ENCODE measurements around the gene OMA1. TPM values are rescaled to one million over a fixed set of nuclear protein-coding genes. Genes with fewer than 3 reads are reported as not detected.
"Not testable (repeated sequence)": the region's sequence is repeated elsewhere in the genome, so short reads cannot be mapped to it uniquely, and the experiment has no call there.

Gene OMA1
- total RNA-seq, 2 donors from 2014 or later = 12.2 TPM

GRCh38 chr1:58488914-58489313, 57.6 kb downstream of the OMA1 start:
- not testable (repeated sequence) for H3K27me3 Mint-ChIP-seq (ENCODE audit: low read depth); H3K27ac Mint-ChIP-seq; H3K9me3 Mint-ChIP-seq; DNase-seq; ATAC-seq (replicated peaks in 1 of 2); H3K4me3 Mint-ChIP-seq; H3K4me1 Mint-ChIP-seq (ENCODE audit: low read depth); H3K36me3 Mint-ChIP-seq (ENCODE audit: insufficient read depth in 2 of 2)

GRCh38 chr1:58487002-58487401, 59.5 kb downstream of the OMA1 start:
- ATAC-seq (replicated peaks in 1 of 2) (no peak), DNase-seq (no peak)
- Mint-ChIP-seq H3K4me3 (no peak overlapping the region), H3K27me3 (ENCODE audit: low read depth) (no peaks in the 10 kb centered on the region), H3K27ac (no peak overlapping the region), H3K9me3 (peaks cover 0 to 2% of the 10 kb centered on the region in 2 donors), H3K4me1 (ENCODE audit: low read depth) (peaks cover 4% of the 10 kb centered on the region), H3K36me3 (ENCODE audit: insufficient read depth in 2 of 2) (peaks cover 0 to 7% of the 10 kb centered on the region in 2 donors)

- Mint-ChIP-seq H3K4me3 (no peak overlapping the region), H3K27me3 (ENCODE audit: low read depth) (no peaks in the 10 kb centered on the region), H3K36me3 (ENCODE audit: insufficient read depth in 2 of 2) (peaks cover 0 to 4% of the 10 kb centered on the region in 2 donors), H3K4me1 (ENCODE audit: low read depth) (peaks cover 4% of the 10 kb centered on the region), H3K9me3 (peaks cover 0 to 2% of the 10 kb centered on the region in 2 donors), H3K27ac (no peak overlapping the region)
- DNase-seq = no peak
- ATAC-seq (replicated peaks in 1 of 2) = no peak
Measured at GRCh38 chr1:58481962-58482361, 64.6 kb downstream of the OMA1 start.

GRCh38 chr1:58480191-58480590, 66.3 kb downstream of the OMA1 start:
- DNase-seq (no peak), ATAC-seq (replicated peaks in 1 of 2) (no peak)
- H3K4me1 Mint-ChIP-seq (ENCODE audit: low read depth) = peaks cover 4% of the 10 kb centered on the region
- H3K36me3 Mint-ChIP-seq (ENCODE audit: insufficient read depth in 2 of 2) = peaks cover 0 to 3% of the 10 kb centered on the region in 2 donors
- no peaks in the 10 kb centered on the region for H3K27me3 Mint-ChIP-seq (ENCODE audit: low read depth)
- no peak overlapping the region for H3K4me3 Mint-ChIP-seq
- no peak overlapping the region for H3K27ac Mint-ChIP-seq
- peaks cover 0 to 2% of the 10 kb centered on the region in 2 donors for H3K9me3 Mint-ChIP-seq

GRCh38 chr1:58477390-58477789, 69.1 kb downstream of the OMA1 start:
- no peak overlapping the region for H3K4me3 Mint-ChIP-seq
- peaks cover 4% of the 10 kb centered on the region for H3K4me1 Mint-ChIP-seq (ENCODE audit: low read depth)
- H3K9me3 Mint-ChIP-seq = peaks cover 0 to under 1% of the 10 kb centered on the region in 2 donors
- H3K36me3 Mint-ChIP-seq (ENCODE audit: insufficient read depth in 2 of 2) = peaks cover 0 to 2% of the 10 kb centered on the region in 2 donors
- H3K27ac Mint-ChIP-seq = no peak overlapping the region
- no peaks in the 10 kb centered on the region for H3K27me3 Mint-ChIP-seq (ENCODE audit: low read depth)
- no peak for ATAC-seq (replicated peaks in 1 of 2)
- no peak for DNase-seq

DNA sequence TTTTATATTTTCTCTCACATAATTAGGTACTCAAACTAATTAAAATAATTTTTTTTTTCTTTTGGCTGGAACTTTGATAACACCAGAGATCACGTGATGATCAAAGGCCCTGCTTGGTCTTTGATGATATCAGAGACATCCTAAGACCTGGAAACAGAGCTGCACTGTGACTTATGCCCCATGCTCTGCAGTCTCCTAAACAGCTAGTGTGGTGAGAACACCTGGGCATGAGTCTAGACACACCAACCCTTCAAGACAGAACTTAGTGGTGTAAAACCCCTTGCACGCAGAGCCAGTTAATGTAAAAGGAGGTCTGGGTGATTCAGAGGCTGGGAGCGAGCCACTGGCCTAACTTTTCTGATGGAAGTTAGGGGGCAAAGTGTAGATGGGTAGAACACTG, 70.3 kb downstream of the OMA1 start:
- Mint-ChIP-seq H3K4me3 (no peak overlapping the region), H3K4me1 (ENCODE audit: low read depth) (no peaks in the 10 kb centered on the region)

DNA sequence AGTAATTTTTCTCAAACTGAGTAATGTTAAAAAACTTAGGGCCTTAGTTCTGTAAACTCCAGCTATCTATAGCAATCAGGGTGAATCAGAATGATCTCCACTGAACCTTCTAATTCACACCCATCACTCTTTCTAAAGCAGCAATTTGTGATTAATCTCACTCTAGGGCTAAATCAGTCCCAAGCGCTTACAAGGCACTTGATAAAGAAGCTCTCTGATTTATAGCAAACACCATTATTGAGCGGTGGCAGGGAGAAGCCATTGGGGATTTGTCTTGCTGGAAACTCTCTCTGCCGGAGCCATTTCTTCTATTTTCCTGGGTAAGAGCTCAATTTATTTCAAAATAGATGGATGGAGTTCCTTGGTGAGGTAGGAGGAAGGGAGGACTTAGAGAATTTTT, 77.0 kb downstream of the OMA1 start:
- H3K27ac Mint-ChIP-seq = no peak overlapping the region
- H3K4me1 Mint-ChIP-seq (ENCODE audit: low read depth) = no peaks in the 10 kb centered on the region

More for the DNA sequence above, 70.3 kb downstream of the OMA1 start:
- no peaks in the 10 kb centered on the region for H3K36me3 Mint-ChIP-seq (ENCODE audit: insufficient read depth in 2 of 2)
- DNase-seq = no peak
- H3K27me3 Mint-ChIP-seq (ENCODE audit: low read depth) = no peaks in the 10 kb centered on the region
- H3K27ac Mint-ChIP-seq = no peak overlapping the region
- H3K9me3 Mint-ChIP-seq = no peaks in the 10 kb centered on the region
- ATAC-seq (replicated peaks in 1 of 2) = no peak

GRCh38 chr1:58469016-58469415, 77.5 kb downstream of the OMA1 start:
- Mint-ChIP-seq H3K27me3 (ENCODE audit: low read depth) (peaks cover 2% of the 10 kb centered on the region), H3K9me3 (no peaks in the 10 kb centered on the region), H3K27ac (no peak overlapping the region), H3K36me3 (ENCODE audit: insufficient read depth in 2 of 2) (no peaks in the 10 kb centered on the region), H3K4me1 (ENCODE audit: low read depth) (no peaks in the 10 kb centered on the region), H3K4me3 (no peak overlapping the region)
- ATAC-seq (replicated peaks in 1 of 2) (no peak), DNase-seq (no peak)

More for the DNA sequence above, 77.0 kb downstream of the OMA1 start:
- H3K9me3 Mint-ChIP-seq = no peaks in the 10 kb centered on the region
- no peak overlapping the region for H3K4me3 Mint-ChIP-seq
- no peak for ATAC-seq (replicated peaks in 1 of 2)
- H3K36me3 Mint-ChIP-seq (ENCODE audit: insufficient read depth in 2 of 2) = no peaks in the 10 kb centered on the region
- DNase-seq = no peak
- H3K27me3 Mint-ChIP-seq (ENCODE audit: low read depth) = no peaks in the 10 kb centered on the region

DNA sequence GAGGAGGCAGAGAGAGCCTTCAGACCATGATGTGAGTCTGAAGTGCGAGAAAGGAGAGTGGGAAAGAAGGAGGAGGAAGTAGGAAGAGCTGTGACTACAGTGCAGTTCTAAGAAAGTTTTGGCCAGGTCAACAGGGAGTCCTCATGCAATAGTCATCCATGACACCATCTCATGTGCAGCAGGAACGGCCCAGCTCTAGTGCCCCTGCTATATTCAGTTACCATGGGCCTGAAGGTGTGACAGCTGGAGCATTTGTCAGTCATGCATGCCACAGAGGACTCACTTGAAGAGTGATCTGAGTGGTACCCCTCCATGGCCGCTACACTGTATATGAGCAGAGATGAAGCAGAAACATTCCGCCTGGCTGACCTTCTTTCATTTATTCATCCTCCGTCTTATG, 77.9 kb downstream of the OMA1 start:
- ATAC-seq (replicated peaks in 1 of 2) (no peak), DNase-seq (no peak)
- Mint-ChIP-seq H3K27ac (no peak overlapping the region), H3K4me3 (no peak overlapping the region), H3K36me3 (ENCODE audit: insufficient read depth in 2 of 2) (no peaks in the 10 kb centered on the region), H3K4me1 (ENCODE audit: low read depth) (no peaks in the 10 kb centered on the region), H3K9me3 (no peaks in the 10 kb centered on the region), H3K27me3 (ENCODE audit: low read depth) (peaks cover 6% of the 10 kb centered on the region)

DNA sequence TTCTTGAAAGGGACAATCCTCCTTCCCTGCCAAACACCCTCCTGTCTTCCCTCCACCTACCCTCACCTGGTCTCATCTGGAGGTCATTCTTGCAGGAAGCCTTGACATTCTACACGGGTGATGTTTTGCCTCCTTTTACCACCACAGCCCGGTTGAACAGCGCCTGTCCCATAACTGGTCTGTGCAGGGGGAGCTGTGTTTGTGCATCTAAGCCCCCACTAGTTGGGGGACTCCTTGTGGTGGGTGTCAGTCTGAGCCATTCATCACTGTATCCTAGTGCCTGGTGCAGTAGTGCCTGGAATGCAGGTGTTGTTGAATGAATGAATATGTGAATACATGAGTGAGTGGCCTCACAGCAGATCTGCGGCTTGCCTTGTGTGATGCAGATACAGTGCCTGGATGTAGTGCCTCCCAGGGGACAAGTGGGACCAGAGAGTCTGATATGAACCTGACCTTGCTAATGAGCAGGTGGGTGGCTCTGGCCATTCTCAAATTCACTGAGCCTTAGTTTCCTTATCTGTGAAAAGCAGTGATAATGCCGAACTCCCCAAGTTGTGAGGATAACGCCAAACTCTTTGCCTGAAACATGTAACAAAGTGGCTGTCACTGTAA, 79.8 kb downstream of the OMA1 start:
- Mint-ChIP-seq H3K4me1 (ENCODE audit: low read depth) (no peaks in the 10 kb centered on the region), H3K36me3 (ENCODE audit: insufficient read depth in 2 of 2) (no peaks in the 10 kb centered on the region), H3K9me3 (no peaks in the 10 kb centered on the region), H3K27me3 (ENCODE audit: low read depth) (peaks cover 8% of the 10 kb centered on the region), H3K4me3 (no peak overlapping the region), H3K27ac (no peak overlapping the region)
- ATAC-seq (replicated peaks in 1 of 2) = no peak
- no peak for DNase-seq

DNA sequence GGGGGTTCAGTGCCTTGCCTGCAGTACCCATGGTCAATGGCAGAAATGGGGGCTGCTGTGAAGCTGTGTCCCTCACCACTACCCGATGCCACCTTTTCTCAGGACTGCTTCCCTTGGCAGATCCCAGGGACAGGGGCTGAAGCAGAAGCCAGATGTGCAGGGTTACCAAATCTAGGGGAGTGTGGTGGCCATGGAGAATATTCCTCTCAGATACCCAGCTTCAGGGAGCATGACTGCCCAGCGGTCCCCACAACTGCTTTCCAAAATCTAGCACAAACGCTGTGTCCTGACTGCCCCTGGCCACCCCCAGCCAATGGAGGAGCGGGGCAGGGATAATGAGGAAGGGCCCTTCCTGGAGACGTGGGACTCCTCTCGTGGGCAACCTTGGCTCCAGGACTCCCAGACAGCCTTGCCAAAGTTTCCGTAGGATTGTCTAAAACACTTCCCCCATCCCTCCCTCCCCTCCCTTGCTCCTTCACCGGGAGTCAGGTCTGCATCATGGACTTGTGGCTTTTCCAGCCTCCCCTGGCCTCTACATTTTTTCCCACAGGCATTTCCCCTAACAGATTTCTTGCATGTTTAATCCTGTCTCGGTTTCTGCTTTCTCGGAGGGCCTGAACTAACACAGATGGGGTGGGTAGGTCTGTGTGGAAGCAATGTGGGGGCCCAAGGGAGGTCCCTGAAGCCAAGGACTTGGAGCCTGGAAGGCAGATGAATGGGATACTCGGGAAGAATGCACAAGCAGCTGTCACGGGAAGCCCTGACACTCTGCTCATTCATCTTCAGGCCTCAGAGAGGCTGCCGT, 80.5 kb downstream of the OMA1 start:
- no peaks in the 10 kb centered on the region for H3K4me1 Mint-ChIP-seq (ENCODE audit: low read depth)
- no peaks in the 10 kb centered on the region for H3K9me3 Mint-ChIP-seq
- H3K36me3 Mint-ChIP-seq (ENCODE audit: insufficient read depth in 2 of 2) = no peaks in the 10 kb centered on the region
- DNase-seq (no peak), ATAC-seq (replicated peaks in 1 of 2) (no peak)
- no peak overlapping the region for H3K4me3 Mint-ChIP-seq
- H3K27me3 Mint-ChIP-seq (ENCODE audit: low read depth) = peaks cover 8% of the 10 kb centered on the region
- H3K27ac Mint-ChIP-seq = no peak overlapping the region

GRCh38 chr1:58465176-58465575, 81.3 kb downstream of the OMA1 start:
- no peaks in the 10 kb centered on the region for H3K9me3 Mint-ChIP-seq
- H3K4me1 Mint-ChIP-seq (ENCODE audit: low read depth) = no peaks in the 10 kb centered on the region
- no peak for ATAC-seq (replicated peaks in 1 of 2)
- no peak for DNase-seq
- H3K4me3 Mint-ChIP-seq = no peak overlapping the region
- peaks cover 8% of the 10 kb centered on the region for H3K27me3 Mint-ChIP-seq (ENCODE audit: low read depth)
- no peak overlapping the region for H3K27ac Mint-ChIP-seq
- H3K36me3 Mint-ChIP-seq (ENCODE audit: insufficient read depth in 2 of 2) = no peaks in the 10 kb centered on the region

DNA sequence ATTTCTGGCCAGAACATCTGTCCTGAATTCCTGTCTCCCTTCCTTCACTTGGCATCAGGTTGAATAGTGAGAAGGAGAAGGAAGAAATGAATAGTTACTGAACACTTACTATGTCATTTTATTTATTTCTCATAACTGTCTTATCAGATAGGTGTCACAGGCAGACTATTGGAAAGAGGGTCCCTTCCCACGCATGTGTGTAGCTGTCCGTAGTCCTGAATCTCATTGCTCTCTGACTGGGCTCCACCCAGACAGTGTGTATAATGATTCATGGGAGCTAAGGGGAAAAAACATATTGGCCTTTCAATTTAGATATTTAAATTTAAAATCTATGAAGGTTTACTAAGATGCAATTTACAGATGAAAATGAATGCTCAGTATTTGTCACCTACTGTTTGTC, 86.1 kb downstream of the OMA1 start:
- ATAC-seq (replicated peaks in 1 of 2) (no peak), DNase-seq (no peak)
- Mint-ChIP-seq H3K4me3 (no peak overlapping the region), H3K27ac (no peak overlapping the region), H3K36me3 (ENCODE audit: insufficient read depth in 2 of 2) (no peaks in the 10 kb centered on the region), H3K4me1 (ENCODE audit: low read depth) (no peaks in the 10 kb centered on the region), H3K9me3 (peaks cover 0 to 1% of the 10 kb centered on the region in 2 donors), H3K27me3 (ENCODE audit: low read depth) (peaks cover 8% of the 10 kb centered on the region)

All from activated T-cell treated with anti-CD3 and anti-CD28 coated beads, Interleukin-2, amount 50 U/mL, for 72 hours (primary cell).